ENCODE results near the gene KRTAP24-1. TPM values are rescaled to one million over a fixed set of nuclear protein-coding genes. Genes with fewer than 3 reads are reported as not detected.

KRTAP24-1 gene, protein sequence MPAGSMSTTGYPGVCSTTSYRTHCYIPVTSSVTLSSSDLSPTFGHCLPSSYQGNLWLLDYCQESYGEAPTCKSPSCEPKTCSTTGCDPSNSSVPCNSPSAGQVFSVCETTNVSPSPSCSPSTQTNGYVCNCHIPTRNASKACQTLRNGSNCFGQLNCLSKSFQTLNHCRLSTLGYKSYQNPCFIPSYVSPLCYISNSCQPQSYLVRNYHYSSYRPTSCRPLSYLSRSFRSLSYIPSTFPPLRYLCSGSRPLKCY
- polyA plus RNA-seq (2013, experiment 1 of 2), result not detected
- not detected for polyA plus RNA-seq (2013, experiment 2 of 2)

- H2BK120ac ChIP-seq (ENCODE audit: low read depth, low read length), result no peak within 1 kb of the TSS
- H3K14ac ChIP-seq (ENCODE audit: low read length in 2 of 2), result no peak within 1 kb of the TSS
- H3K9ac ChIP-seq (ENCODE audit: low read length), result no peak within 1 kb of the TSS
- H3K4me3 ChIP-seq (ENCODE audit: insufficient read depth in 1 of 2, low read depth in 1 of 2, low read length in 2 of 2), result no peak within 1 kb of the TSS
- WGBS, result 38% methylated on average over 3 of the region's 3 CpGs
- H2AFZ ChIP-seq (ENCODE audit: low read depth, low read length), result no peak within 1 kb of the TSS
- no peak within 1 kb of the TSS for H3K4me2 ChIP-seq (ENCODE audit: low read length, poor library complexity, severe bottlenecking)
- no peak for DNase-seq
- no peak within 1 kb of the TSS for H3K4ac ChIP-seq (ENCODE audit: low read depth in 1 of 2, low read length in 2 of 2)
- H3K9me3 ChIP-seq (ENCODE audit: control insufficient read depth, low read length), result no peaks in the 10 kb centered on the region
- H3K23ac ChIP-seq (ENCODE audit: low read length in 2 of 2), result no peak within 1 kb of the TSS
- H3K27ac ChIP-seq (ENCODE audit: low read length, poor library complexity, severe bottlenecking), result no peak within 1 kb of the TSS
- H2BK5ac ChIP-seq (ENCODE audit: low read depth, low read length, poor library complexity, severe bottlenecking), result no peak within 1 kb of the TSS
- no peaks in the 10 kb centered on the region for H3K36me3 ChIP-seq (ENCODE audit: control insufficient read depth in 1 of 2, insufficient read depth in 2 of 2, low read depth in 1 of 2, low read length in 2 of 2)
- no peak within 1 kb of the TSS for H2BK15ac ChIP-seq (ENCODE audit: low read depth, poor library complexity, severe bottlenecking)
- no peaks in the 10 kb centered on the region for H3K4me1 ChIP-seq (ENCODE audit: control insufficient read depth, insufficient read depth, low read depth, low read length)
- no peak within 1 kb of the TSS for H4K8ac ChIP-seq (ENCODE audit: low read length)
- no peak within 1 kb of the TSS for H2BK12ac ChIP-seq (ENCODE audit: low read length in 2 of 2)
- peak within 1 kb of the TSS in 1 of 2 experiments; percentile 3 for H3K18ac ChIP-seq (ENCODE audit: low read depth in 1 of 2, low read length in 2 of 2)
- H3K79me1 ChIP-seq (replicated peaks; ENCODE audit: low read length, poor library complexity, severe bottlenecking), result no peaks in the 10 kb centered on the region
- H3K27me3 ChIP-seq (ENCODE audit: control insufficient read depth in 1 of 2, insufficient read depth in 1 of 2, low read length in 2 of 2), result no peaks in the 10 kb centered on the region
- no peak within 1 kb of the TSS for H2AK5ac ChIP-seq (ENCODE audit: low read length, severe bottlenecking)
- no peak within 1 kb of the TSS for H4K91ac ChIP-seq (ENCODE audit: low read length)
Measured at GRCh38 chr21:30282850-30283249, at the start of gene KRTAP24-1. Gene KRTAP24-1, minus strand, starts transcription at chr21:30282950. Its CDS starts 18 bp downstream, at chr21:30282932.

GRCh38 chr21:30329203-30329875 lies 46.6 kb upstream of the KRTAP24-1 start:
- no peak overlapping the region for H2BK15ac ChIP-seq (ENCODE audit: low read depth, poor library complexity, severe bottlenecking)
- no peak overlapping the region for H3K18ac ChIP-seq (ENCODE audit: low read depth in 1 of 2, low read length in 2 of 2)
- no peak overlapping the region for H3K4ac ChIP-seq (ENCODE audit: low read depth in 1 of 2, low read length in 2 of 2)
- no peak overlapping the region for H2AFZ ChIP-seq (ENCODE audit: low read depth, low read length)
- H3K36me3 ChIP-seq (ENCODE audit: control insufficient read depth in 1 of 2, insufficient read depth in 2 of 2, low read depth in 1 of 2, low read length in 2 of 2), result no peaks in the 10 kb centered on the region
- no peak overlapping the region for H3K4me2 ChIP-seq (ENCODE audit: low read length, poor library complexity, severe bottlenecking)
- WGBS, result 80% methylated on average over 4 of the region's 4 CpGs
- no peak overlapping the region for H2BK12ac ChIP-seq (ENCODE audit: low read length in 2 of 2)
- no peak overlapping the region for H2BK5ac ChIP-seq (ENCODE audit: low read depth, low read length, poor library complexity, severe bottlenecking)
- H2BK120ac ChIP-seq (ENCODE audit: low read depth, low read length), result no peak overlapping the region
- H3K4me3 ChIP-seq (ENCODE audit: insufficient read depth in 1 of 2, low read depth in 1 of 2, low read length in 2 of 2), result no peak overlapping the region
- H3K9me3 ChIP-seq (ENCODE audit: control insufficient read depth, low read length), result peaks cover 13% of the 10 kb centered on the region
- H3K27ac ChIP-seq (ENCODE audit: low read length, poor library complexity, severe bottlenecking), result peak overlapping the region; percentile 41
- no peak overlapping the region for H2AK5ac ChIP-seq (ENCODE audit: low read length, severe bottlenecking)
- H3K9ac ChIP-seq (ENCODE audit: low read length), result no peak overlapping the region
- H3K14ac ChIP-seq (ENCODE audit: low read length in 2 of 2), result no peak overlapping the region
- no peak overlapping the region for H3K23ac ChIP-seq (ENCODE audit: low read length in 2 of 2)
- H3K27me3 ChIP-seq (ENCODE audit: control insufficient read depth in 1 of 2, insufficient read depth in 1 of 2, low read length in 2 of 2), result no peaks in the 10 kb centered on the region
- DNase-seq, result no peak
- no peaks in the 10 kb centered on the region for H3K4me1 ChIP-seq (ENCODE audit: control insufficient read depth, insufficient read depth, low read depth, low read length)
- no peak overlapping the region for H4K8ac ChIP-seq (ENCODE audit: low read length)
- H4K91ac ChIP-seq (ENCODE audit: low read length), result no peak overlapping the region
- no peaks in the 10 kb centered on the region for H3K79me1 ChIP-seq (replicated peaks; ENCODE audit: low read length, poor library complexity, severe bottlenecking)

DNA sequence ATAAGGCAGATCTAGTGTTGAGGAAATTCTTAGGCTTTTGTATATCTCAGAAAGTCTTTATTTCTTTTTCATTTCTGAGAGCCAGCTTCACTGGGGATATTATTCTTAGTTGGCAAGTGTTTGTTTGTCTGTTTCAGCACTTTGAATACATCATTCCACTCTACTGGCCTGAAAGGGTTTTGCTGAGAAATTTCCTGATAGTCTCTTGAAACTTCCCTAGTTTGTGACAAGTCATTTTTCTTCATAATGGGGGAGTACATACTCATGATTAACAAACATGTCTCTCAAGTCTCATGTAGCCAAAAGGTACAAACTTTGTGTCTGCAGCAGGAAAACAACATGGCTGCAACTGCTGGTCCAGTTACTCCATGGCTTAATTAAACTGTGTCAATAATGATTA lies 43.6 kb upstream of the KRTAP24-1 start:
- H3K36me3 ChIP-seq (ENCODE audit: control insufficient read depth in 1 of 2, insufficient read depth in 2 of 2, low read depth in 1 of 2, low read length in 2 of 2), result no peaks in the 10 kb centered on the region
- no peak overlapping the region for H3K14ac ChIP-seq (ENCODE audit: low read length in 2 of 2)

GRCh38 chr21:30320215-30320614 lies 37.5 kb upstream of the KRTAP24-1 start, which contains the start of gene KRTAP26-1:
Gene KRTAP26-1, minus strand, starts transcription at chr21:30320315. Its CDS starts 280 bp downstream, at chr21:30320035.
- Histone ChIP-seq H3K23ac (ENCODE audit: low read length in 2 of 2) (no peak within 1 kb of the TSS), H2BK15ac (ENCODE audit: low read depth, poor library complexity, severe bottlenecking) (no peak within 1 kb of the TSS), H2AFZ (ENCODE audit: low read depth, low read length) (no peak within 1 kb of the TSS), H2BK12ac (ENCODE audit: low read length in 2 of 2) (no peak within 1 kb of the TSS), H3K4me2 (ENCODE audit: low read length, poor library complexity, severe bottlenecking) (no peak within 1 kb of the TSS), H3K4ac (ENCODE audit: low read depth in 1 of 2, low read length in 2 of 2) (no peak within 1 kb of the TSS), H3K27ac (ENCODE audit: low read length, poor library complexity, severe bottlenecking) (no peak within 1 kb of the TSS), H2BK120ac (ENCODE audit: low read depth, low read length) (no peak within 1 kb of the TSS), H3K27me3 (ENCODE audit: control insufficient read depth in 1 of 2, insufficient read depth in 1 of 2, low read length in 2 of 2) (no peaks in the 10 kb centered on the region), H2AK5ac (ENCODE audit: low read length, severe bottlenecking) (no peak within 1 kb of the TSS), H3K36me3 (ENCODE audit: control insufficient read depth in 1 of 2, insufficient read depth in 2 of 2, low read depth in 1 of 2, low read length in 2 of 2) (no peaks in the 10 kb centered on the region), H3K18ac (ENCODE audit: low read depth in 1 of 2, low read length in 2 of 2) (no peak within 1 kb of the TSS), H4K91ac (ENCODE audit: low read length) (no peak within 1 kb of the TSS), H2BK5ac (ENCODE audit: low read depth, low read length, poor library complexity, severe bottlenecking) (no peak within 1 kb of the TSS), H3K4me1 (ENCODE audit: control insufficient read depth, insufficient read depth, low read depth, low read length) (no peaks in the 10 kb centered on the region), H3K14ac (ENCODE audit: low read length in 2 of 2) (no peak within 1 kb of the TSS), H3K9ac (ENCODE audit: low read length) (no peak within 1 kb of the TSS), H3K4me3 (ENCODE audit: insufficient read depth in 1 of 2, low read depth in 1 of 2, low read length in 2 of 2) (no peak within 1 kb of the TSS), H4K8ac (ENCODE audit: low read length) (no peak within 1 kb of the TSS), H3K79me1 (replicated peaks; ENCODE audit: low read length, poor library complexity, severe bottlenecking) (no peaks in the 10 kb centered on the region), H3K9me3 (ENCODE audit: control insufficient read depth, low read length) (peaks cover 5% of the 10 kb centered on the region)
- DNase-seq, result no peak
- WGBS, result 94% methylated on average over 2 of the region's 2 CpGs

More for the DNA sequence above, 43.6 kb upstream of the KRTAP24-1 start:
- no peaks in the 10 kb centered on the region for H3K79me1 ChIP-seq (replicated peaks; ENCODE audit: low read length, poor library complexity, severe bottlenecking)
- H4K8ac ChIP-seq (ENCODE audit: low read length), result no peak overlapping the region
- no peak overlapping the region for H2AK5ac ChIP-seq (ENCODE audit: low read length, severe bottlenecking)
- no peak overlapping the region for H3K18ac ChIP-seq (ENCODE audit: low read depth in 1 of 2, low read length in 2 of 2)
- no peaks in the 10 kb centered on the region for H3K4me1 ChIP-seq (ENCODE audit: control insufficient read depth, insufficient read depth, low read depth, low read length)
- no peak for DNase-seq
- no peak overlapping the region for H2BK12ac ChIP-seq (ENCODE audit: low read length in 2 of 2)
- no peak overlapping the region for H3K23ac ChIP-seq (ENCODE audit: low read length in 2 of 2)
- no peak overlapping the region for H3K4ac ChIP-seq (ENCODE audit: low read depth in 1 of 2, low read length in 2 of 2)
- no peak overlapping the region for H3K9ac ChIP-seq (ENCODE audit: low read length)
- H3K27me3 ChIP-seq (ENCODE audit: control insufficient read depth in 1 of 2, insufficient read depth in 1 of 2, low read length in 2 of 2), result no peaks in the 10 kb centered on the region
- H3K4me3 ChIP-seq (ENCODE audit: insufficient read depth in 1 of 2, low read depth in 1 of 2, low read length in 2 of 2), result no peak overlapping the region
- no peak overlapping the region for H3K27ac ChIP-seq (ENCODE audit: low read length, poor library complexity, severe bottlenecking)
- H3K9me3 ChIP-seq (ENCODE audit: control insufficient read depth, low read length), result peaks cover 13% of the 10 kb centered on the region
- no peak overlapping the region for H2AFZ ChIP-seq (ENCODE audit: low read depth, low read length)
- no peak overlapping the region for H2BK5ac ChIP-seq (ENCODE audit: low read depth, low read length, poor library complexity, severe bottlenecking)
- H2BK15ac ChIP-seq (ENCODE audit: low read depth, poor library complexity, severe bottlenecking), result no peak overlapping the region
- H2BK120ac ChIP-seq (ENCODE audit: low read depth, low read length), result no peak overlapping the region
- no peak overlapping the region for H4K91ac ChIP-seq (ENCODE audit: low read length)
- no peak overlapping the region for H3K4me2 ChIP-seq (ENCODE audit: low read length, poor library complexity, severe bottlenecking)

All from mesenchymal stem cell (in vitro differentiated cells and primary cell).